SK-N-SH (cell line): ENCODE data around the gene ITGAE.
"Not testable (repeated sequence)": the region's sequence is repeated elsewhere in the genome, so short reads cannot be mapped to it uniquely, and the experiment has no call there.

Experiments
- CTCF ChIP-seq: fragments of 200-600 bp; sonication (generic); IDR thresholded peaks from 2 replicates; pipeline ENCODE4 v1.6.1; 2017; ENCODE audit warnings: antibody characterized with exemption, mild to moderate bottlenecking, moderate library complexity
- EP300 ChIP-seq, 2 experiments: IDR thresholded peaks; 2 replicates each; pipeline versions ENCODE4 v1.4.0 to v1.6.1; 2012; ENCODE audit warnings: borderline replicate concordance in 1 of 2, low read depth in 1 of 2, low read length in 1 of 2
- EZH2phosphoT487 ChIP-seq: fragments of 200-600 bp; sonication (generic); IDR thresholded peaks from 2 replicates; pipeline ENCODE4 v1.6.1; 2017; ENCODE audit warnings: low read depth, mixed run types, mild to moderate bottlenecking, antibody characterized with exemption, moderate library complexity, borderline replicate concordance
- MAX ChIP-seq: IDR thresholded peaks from 2 replicates; pipeline ENCODE4 v1.4.0; 2012; ENCODE audit warnings: low read depth
- PBX3 ChIP-seq: IDR thresholded peaks from 2 replicates; pipeline ENCODE4; 2012
- RCOR1 ChIP-seq: fragments of 150-350 bp; IDR thresholded peaks from 2 replicates; pipeline ENCODE4 v1.6.1; 2017; ENCODE audit warnings: antibody characterized with exemption, low read length
- REST ChIP-seq: IDR thresholded peaks from 2 replicates; pipeline ENCODE4 v1.6.1; 2012; ENCODE audit warnings: mild to moderate bottlenecking, low read depth, low read length, moderate library complexity
- RFX5 ChIP-seq: IDR thresholded peaks from 2 replicates; pipeline ENCODE4 v1.6.1; 2012; ENCODE audit warnings: mild to moderate bottlenecking, improper control_type of control experiment, low read length
- USF2 ChIP-seq: fragments of 150-350 bp; IDR thresholded peaks from 2 replicates; pipeline ENCODE4 v1.6.1; 2017; ENCODE audit warnings: antibody characterized with exemption, low read length, low read depth, borderline replicate concordance

- not testable (repeated sequence) for TF ChIP-seq EP300 (IDR thresholded peaks at IDR 0.05; ENCODE audit: borderline replicate concordance in 1 of 2, low read depth in 1 of 2, low read length in 1 of 2); CTCF; PBX3; USF2; RFX5; RCOR1; EZH2phosphoT487; MAX; REST
Measured at GRCh38 chr17:3728099-3728498, 72.9 kb downstream of the ITGAE start.
